ENCODE data around the gene SGSM1. TPM values are rescaled to one million over a fixed set of nuclear protein-coding genes. Genes with fewer than 3 reads are reported as not detected.

SGSM1 gene
- total RNA-seq, 1 experiment from 2014 or later = 4.1 TPM

GRCh38 chr22:24875862-24876506, 70.0 kb downstream of the SGSM1 start:
- Mint-ChIP-seq H3K27ac (no peak overlapping the region), H3K36me3 (peaks cover 5% of the 10 kb centered on the region), H3K4me1 (no peaks in the 10 kb centered on the region), H3K4me3 (no peak overlapping the region), H3K27me3 (ENCODE audit: low read depth) (0 out of 2 replicates have a peak, but pooled peaks cover 2% of the 10 kb centered on the region), H3K9me3 (peaks cover 18% of the 10 kb centered on the region)
- ATAC-seq (peak; percentile 52), DNase-seq (ENCODE audit: low spot score) (peak; percentile 68)
- ChIA-PET CTCF (interaction anchor here (0.5 to 1.7 kb wide), 5 partner anchors 12 to 175 kb away, joined by 3 to 6 read pairs (median 3); no protein-coding TSS in a partner anchor), POLR2A (no interaction called here)
- TF ChIP-seq, protein P1, sequence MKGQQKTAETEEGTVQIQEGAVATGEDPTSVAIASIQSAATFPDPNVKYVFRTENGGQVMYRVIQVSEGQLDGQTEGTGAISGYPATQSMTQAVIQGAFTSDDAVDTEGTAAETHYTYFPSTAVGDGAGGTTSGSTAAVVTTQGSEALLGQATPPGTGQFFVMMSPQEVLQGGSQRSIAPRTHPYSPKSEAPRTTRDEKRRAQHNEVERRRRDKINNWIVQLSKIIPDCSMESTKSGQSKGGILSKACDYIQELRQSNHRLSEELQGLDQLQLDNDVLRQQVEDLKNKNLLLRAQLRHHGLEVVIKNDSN (CRISPR knock-in tag; IDR thresholded peaks at IDR 0.05) = peak; percentile 66
- TF ChIP-seq, protein P2, sequence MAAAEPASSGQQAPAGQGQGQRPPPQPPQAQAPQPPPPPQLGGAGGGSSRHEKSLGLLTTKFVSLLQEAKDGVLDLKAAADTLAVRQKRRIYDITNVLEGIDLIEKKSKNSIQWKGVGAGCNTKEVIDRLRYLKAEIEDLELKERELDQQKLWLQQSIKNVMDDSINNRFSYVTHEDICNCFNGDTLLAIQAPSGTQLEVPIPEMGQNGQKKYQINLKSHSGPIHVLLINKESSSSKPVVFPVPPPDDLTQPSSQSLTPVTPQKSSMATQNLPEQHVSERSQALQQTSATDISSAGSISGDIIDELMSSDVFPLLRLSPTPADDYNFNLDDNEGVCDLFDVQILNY (CRISPR knock-in tag; IDR thresholded peaks at IDR 0.05) = no peak
- no peak for TF ChIP-seq PRRX2 (CRISPR knock-in tag; IDR thresholded peaks at IDR 0.05)
- peak; percentile 38; the same call in 1 of the 2 replicates for TF ChIP-seq USF2 (CRISPR knock-in tag; IDR thresholded peaks at IDR 0.05)
- TF ChIP-seq FOXP4 (CRISPR knock-in tag; IDR thresholded peaks at IDR 0.05) = peak; percentile 76
- 0 out of 2 replicates have a peak, but pooled peaks have one; percentile 50 for TF ChIP-seq NFE2L1 (CRISPR knock-in tag; IDR thresholded peaks at IDR 0.05)
- peak; percentile 42; the same call in 1 of the 2 replicates for TF ChIP-seq ZNF219 (CRISPR knock-in tag; IDR thresholded peaks at IDR 0.05; ENCODE audit: borderline replicate concordance)
- TF ChIP-seq ZNF281 (CRISPR knock-in tag; IDR thresholded peaks at IDR 0.05) = peak; percentile 32; the same call in 1 of the 2 replicates
- TF ChIP-seq JUN (CRISPR knock-in tag; IDR thresholded peaks at IDR 0.05) = peak; percentile 79; the same call in 1 of the 2 replicates
- TF ChIP-seq NR3C1 (CRISPR knock-in tag; conservative IDR thresholded peaks at IDR 0.05; ENCODE audit: low read depth) = 0 out of 2 replicates have a peak, but pooled peaks have one; percentile 43
- 0 out of 2 replicates have a peak, but pooled peaks have one; percentile 68 for TF ChIP-seq TEAD4 (CRISPR knock-in tag; IDR thresholded peaks at IDR 0.05)
- TF ChIP-seq FOXP1 (CRISPR knock-in tag; IDR thresholded peaks at IDR 0.05; ENCODE audit: borderline replicate concordance) = peak; percentile 59; the same call in 1 of the 2 replicates
- TF ChIP-seq, protein P3, sequence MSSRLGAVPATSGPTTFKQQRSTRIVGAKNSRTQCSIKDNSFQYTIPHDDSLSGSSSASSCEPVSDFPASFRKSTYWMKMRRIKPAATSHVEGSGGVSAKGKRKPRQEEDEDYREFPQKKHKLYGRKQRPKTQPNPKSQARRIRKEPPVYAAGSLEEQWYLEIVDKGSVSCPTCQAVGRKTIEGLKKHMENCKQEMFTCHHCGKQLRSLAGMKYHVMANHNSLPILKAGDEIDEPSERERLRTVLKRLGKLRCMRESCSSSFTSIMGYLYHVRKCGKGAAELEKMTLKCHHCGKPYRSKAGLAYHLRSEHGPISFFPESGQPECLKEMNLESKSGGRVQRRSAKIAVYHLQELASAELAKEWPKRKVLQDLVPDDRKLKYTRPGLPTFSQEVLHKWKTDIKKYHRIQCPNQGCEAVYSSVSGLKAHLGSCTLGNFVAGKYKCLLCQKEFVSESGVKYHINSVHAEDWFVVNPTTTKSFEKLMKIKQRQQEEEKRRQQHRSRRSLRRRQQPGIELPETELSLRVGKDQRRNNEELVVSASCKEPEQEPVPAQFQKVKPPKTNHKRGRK (CRISPR knock-in tag; IDR thresholded peaks at IDR 0.05; ENCODE audit: borderline replicate concordance) = no peak
- peak; percentile 51; the same call in 1 of the 2 replicates for TF ChIP-seq SMAD3 (CRISPR knock-in tag; IDR thresholded peaks at IDR 0.05; ENCODE audit: borderline replicate concordance)
